Adrenal gland (tissue), 12 donors: ENCODE measurements around the gene HES4. TPM values are rescaled to one million over a fixed set of nuclear protein-coding genes. Genes with fewer than 3 reads are reported as not detected.

Experiments
- DNase-seq, 7 donors: peaks; one replicate each; pipeline ENCODE4 v3.0.0-alpha.2; 2019 to 2020
- H3K27ac ChIP-seq, 5 donors: fragments of 200-600 bp; sonication (generic) in 4 of 5; 1 replicate in 3 of 5; 2 replicates in 2 of 5; pipeline versions ENCODE4 v1.5.1 to v1.8.0; 2016 to 2020; ENCODE audit warnings: mild to moderate bottlenecking in 1 of 5
- H3K27me3 ChIP-seq: fragments of 200-600 bp; 2 replicates; pipeline ENCODE4 v1.8.0; 2021
- H3K36me3 ChIP-seq, 2 donors: fragments of 200-600 bp; replicated peaks in 1 of 2; 1 replicate in 1 of 2; 2 replicates in 1 of 2; pipeline versions ENCODE4 v1.5.1 to v1.8.0; 2018 to 2022
- H3K4me1 ChIP-seq, 2 donors: fragments of 200-600 bp; replicated peaks in 1 of 2; 1 replicate in 1 of 2; 2 replicates in 1 of 2; pipeline versions ENCODE4 v1.5.1 to v1.8.0; 2018 to 2021
- H3K4me3 ChIP-seq, 4 donors: fragments of 200-600 bp; sonication (generic) in 3 of 4; one replicate each; pipeline ENCODE4 v1.5.1; 2016 to 2018
- H3K9me3 ChIP-seq, 3 donors: fragments of 200-600 bp; sonication (generic) in 1 of 3; replicated peaks in 1 of 3; 1 replicate in 2 of 3; 2 replicates in 1 of 3; pipeline versions ENCODE4 v1.5.1 to v1.8.0; 2016 to 2021
- CTCF ChIP-seq, 6 experiments: fragments of 450-650 bp in 4 of 6; fragments of 200-600 bp in 2 of 6; sonication (generic) in 1 of 6; IDR thresholded peaks; 1 replicate in 5 of 6; 2 replicates in 1 of 6; pipeline versions ENCODE4 v1.5.1 to v1.8.0; 2016 to 2021; ENCODE audit warnings: antibody characterized with exemption in 6 of 6, mild to moderate bottlenecking in 2 of 6, moderate library complexity in 1 of 6
- POLR2A ChIP-seq, 2 donors: fragments of 450-650 bp; IDR thresholded peaks; one replicate each; pipeline ENCODE4 v1.6.1; 2017; ENCODE audit warnings: antibody characterized with exemption in 2 of 2, mild to moderate bottlenecking in 2 of 2, moderate library complexity in 1 of 2
- WGBS, 4 donors: extraction: QIAGEN DNeasy Blood & Tissue Kit in 2 of 4; methylation state at CpG; one replicate each; pipeline versions ENCODE4 v1.1.5 to v1.1.7; 2013 to 2017; 5-methylcytosine and 5-hydroxymethylcytosine counted together
- intact Hi-C, 2 donors: fragments of 100-400 bp; cut with DNase I; formaldehyde crosslinking; loops; one replicate each; pipeline versions ENCODE4 v1.14.1 to v1.15.0; 2022 to 2023
- polyA plus RNA-seq, 3 donors: library from polyadenylated mRNA; stranded (reverse); fragments of 200-250 nt in 2 of 3; fragments of 350-450 nt in 1 of 3; fragmentation: Illumina TruSeq in 1 of 3; extraction: RNeasy Lipid Tissue Mini Kit (QIAGEN cat#74804) in 1 of 3; gene quantifications; one replicate each; pipeline ENCODE4 v1.2.3, GENCODE V29; 2013 to 2014
- total RNA-seq, 9 donors: library from RNA; depleted of rRNA in 4 of 9; stranded (reverse); fragments of >200 nt in 4 of 9; fragments of 120-200 nt in 1 of 9; fragmentation: NEBNext Ultra II Directional in 1 of 9; extraction: Animal tissue kit (Norgen Biotek cat#: 25700) in 1 of 9; gene quantifications; one replicate each; pipeline versions ENCODE4 v1.1.0 to v1.2.4, GENCODE V29; 2013 to 2023
- donor health status: healthy with polysubstance abuse.
- donor health status: Bipolar disorder and iron deficiency.
- donor health status: DM: yes; HTN: yes; CAD: no.
- donor health status: DM: no; HTN: no; CAD: no.
- donor health status: DM: no; HTN: no; CAD: no.
- donor health status: DM: yes; HTN: yes; CAD: no.

The HES4 gene
- total and polyA plus RNA-seq, 12 donors = 3.1 to 29.8 (median 6.4) TPM; not detected in 1

DNA sequence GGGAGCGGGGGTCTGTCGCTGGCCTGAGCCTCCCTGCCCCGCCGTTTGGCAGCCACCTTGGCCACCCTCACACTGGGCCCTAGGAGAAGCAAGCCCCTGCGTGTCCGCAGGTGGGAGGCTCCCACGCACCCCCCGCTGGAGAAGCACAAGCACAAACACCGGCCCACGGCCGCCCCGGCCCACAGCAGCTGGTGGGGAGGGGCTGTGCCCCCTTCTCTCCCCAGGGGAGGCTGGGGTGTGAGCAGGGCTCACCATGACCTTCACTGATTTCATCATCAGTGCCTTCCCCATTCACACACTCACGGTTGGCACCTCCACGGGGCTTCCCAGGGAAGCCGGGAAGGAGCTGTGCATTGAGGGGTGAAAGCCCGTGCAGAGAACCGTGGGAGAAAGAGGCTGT is 27.9 kb upstream of the HES4 start:
- TF ChIP-seq POLR2A (IDR thresholded peaks at IDR 0.05) (no peak), CTCF (IDR thresholded peaks at IDR 0.05) (no peak)
- Histone ChIP-seq H3K27me3 (peaks cover 23% of the 10 kb centered on the region), H3K4me1 (peaks cover 3 to 4% of the 10 kb centered on the region in 2 donors), H3K36me3 (no peaks in the 10 kb centered on the region), H3K4me3 (no peak overlapping the region), H3K9me3 (no peaks in the 10 kb centered on the region), H3K27ac (no peak overlapping the region)
- DNase-seq = no peak
- WGBS, 4 donors = 47 to 61% (median 59%) methylated on average over 5 to 17 of the region's 17 CpGs; no CpG with 5 or more reads in 1 of the 4 donors
- intact Hi-C loops = no loop called here

DNA sequence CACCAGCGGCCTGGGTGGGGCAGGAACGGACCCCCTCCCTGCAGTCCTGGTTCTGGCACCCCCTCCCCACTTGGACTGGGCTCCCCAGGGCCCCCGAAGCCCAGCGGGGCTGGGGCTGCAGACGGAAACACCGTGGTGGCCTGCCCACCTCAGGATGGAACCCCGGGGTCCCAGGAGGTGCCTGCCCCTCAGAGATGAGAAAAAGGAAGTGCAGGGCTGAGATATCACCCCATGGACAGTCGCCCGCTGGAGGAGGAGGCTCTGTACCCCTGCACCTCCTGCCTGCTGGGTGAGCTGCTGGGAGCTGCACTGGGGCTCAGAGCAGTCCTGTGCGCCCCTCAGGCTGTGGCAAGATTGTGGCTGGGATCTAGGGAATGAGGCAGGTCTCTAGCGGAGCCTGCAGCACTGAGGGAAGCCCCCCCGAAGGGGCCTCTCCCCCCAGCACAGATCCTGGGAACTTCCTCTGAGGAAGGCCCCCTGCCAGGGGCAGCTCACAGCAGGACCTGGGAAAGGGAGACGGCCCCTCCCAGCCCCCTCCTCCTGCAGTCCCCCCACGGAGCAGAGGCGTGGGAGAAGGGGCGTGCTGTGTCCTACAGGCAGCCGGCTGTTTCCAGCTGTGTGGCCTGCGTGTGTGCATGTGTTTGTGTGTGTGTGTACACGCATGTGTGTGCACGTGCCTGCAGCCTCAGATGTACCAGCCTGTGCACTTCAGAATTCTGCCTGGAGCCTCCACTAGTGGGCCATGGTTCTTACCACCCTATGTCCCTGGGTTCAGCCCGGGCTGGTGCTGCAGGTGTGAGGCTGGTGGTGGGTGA is 26.9 kb upstream of the HES4 start:
- H3K4me1 ChIP-seq = no peaks in the 10 kb centered on the region
- WGBS, 4 donors = 55 to 100% (median 58%) methylated on average over 1 to 21 of the region's 21 CpGs
- H3K4me3 ChIP-seq = no peak overlapping the region
- intact Hi-C loops = no loop called here
- peaks cover 13% of the 10 kb centered on the region for H3K27me3 ChIP-seq
- TF ChIP-seq CTCF (IDR thresholded peaks at IDR 0.05) (no peak), POLR2A (IDR thresholded peaks at IDR 0.05) (no peak)
- no peak overlapping the region for H3K27ac ChIP-seq
- no peak for DNase-seq
- no peaks in the 10 kb centered on the region for H3K9me3 ChIP-seq
- no peaks in the 10 kb centered on the region for H3K36me3 ChIP-seq

DNA sequence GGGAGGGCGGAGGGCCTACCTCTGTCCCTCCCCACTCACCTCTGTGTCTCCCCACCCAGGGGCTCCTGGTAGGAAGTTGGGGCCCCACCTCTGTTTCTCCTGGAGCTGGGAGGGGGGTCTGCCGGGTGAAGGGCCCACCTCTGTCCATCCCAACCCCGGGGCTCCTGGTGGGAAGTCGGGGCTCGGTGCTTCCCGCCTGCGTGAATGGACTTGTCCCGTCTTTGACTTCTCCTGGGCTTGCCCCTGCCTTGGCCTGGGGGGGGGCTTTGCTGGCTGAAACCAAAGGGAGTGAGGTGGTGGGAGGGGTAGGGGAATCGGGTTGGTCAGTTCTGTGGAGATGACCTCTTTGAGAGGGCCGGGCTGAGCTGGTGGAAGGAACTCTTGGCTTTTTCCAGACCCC is 25.8 kb upstream of the HES4 start:
- no peak for DNase-seq
- H3K36me3 ChIP-seq = no peaks in the 10 kb centered on the region
- no peak overlapping the region for H3K27ac ChIP-seq
- peaks cover 8% of the 10 kb centered on the region for H3K27me3 ChIP-seq
- H3K9me3 ChIP-seq = no peaks in the 10 kb centered on the region
- intact Hi-C loops = no loop called here
- 63 to 86% (median 80%) methylated on average over 3 to 10 of the region's 10 CpGs for WGBS, 4 donors
- TF ChIP-seq POLR2A (IDR thresholded peaks at IDR 0.05) (no peak), CTCF (IDR thresholded peaks at IDR 0.05) (no peak)
- H3K4me3 ChIP-seq = no peak overlapping the region
- peaks cover 5% of the 10 kb centered on the region in 2 donors for H3K4me1 ChIP-seq

- H3K27me3 ChIP-seq = peaks cover 13% of the 10 kb centered on the region
- no peak for DNase-seq
- TF ChIP-seq CTCF (IDR thresholded peaks at IDR 0.05) (no peak), POLR2A (IDR thresholded peaks at IDR 0.05) (no peak)
- H3K4me1 ChIP-seq = peaks cover 12% of the 10 kb centered on the region in 2 donors
- no peak overlapping the region for H3K27ac ChIP-seq
- no peak overlapping the region for H3K4me3 ChIP-seq
- WGBS, 4 donors = 54 to 84% (median 62%) methylated on average over 15 to 31 of the region's 31 CpGs
- no peaks in the 10 kb centered on the region for H3K36me3 ChIP-seq
- intact Hi-C loops = no loop called here
- H3K9me3 ChIP-seq = no peaks in the 10 kb centered on the region
These were observed 25.1 kb upstream of the HES4 start for GRCh38 chr1:1024771-1025699.
